ENCODE results near the gene PRPF31. TPM values are rescaled to one million over a fixed set of nuclear protein-coding genes. Genes with fewer than 3 reads are reported as not detected.

PRPF31 gene
- total and polyA plus RNA-seq, 2 of the 13 experiments (the other 11 are each of a cell fraction or from before 2014, with no cell fraction given), result 23.8 to 63.8 TPM

GRCh38 chr19:54159352-54160181, 44.0 kb downstream of the PRPF31 start, which contains the start of gene LENG1 (continued):
- TF ChIP-seq ZNF720 (CRISPR knock-in tag; IDR thresholded peaks at IDR 0.05), result no peak
- peak; percentile 22; the same call in 1 of the 2 replicates for TF ChIP-seq CEBPB (IDR thresholded peaks at IDR 0.05; ENCODE audit: borderline replicate concordance, low read depth, low read length)
- no peak for TF ChIP-seq ZBTB49 (CRISPR knock-in tag; IDR thresholded peaks at IDR 0.05; ENCODE audit: borderline replicate concordance)
- peak; percentile 53; the same call in 1 of the 2 replicates for TF ChIP-seq KDM5B (CRISPR knock-in tag; IDR thresholded peaks at IDR 0.05; ENCODE audit: borderline replicate concordance)
- TF ChIP-seq TSC22D2 (CRISPR knock-in tag; IDR thresholded peaks at IDR 0.05; ENCODE audit: borderline replicate concordance), result peak; percentile 90; the same call in 1 of the 2 replicates
- peak; percentile 26 for TF ChIP-seq JARID2 (CRISPR knock-in tag; IDR thresholded peaks at IDR 0.05; ENCODE audit: insufficient replicate concordance)
- 0 out of 2 replicates have a peak, but pooled peaks have one; percentile 54 for TF ChIP-seq ATAD3A (CRISPR knock-in tag; IDR thresholded peaks at IDR 0.05)
- TF ChIP-seq JUN (CRISPR knock-in tag; IDR thresholded peaks at IDR 0.05), result 0 out of 2 replicates have a peak, but pooled peaks have one; percentile 32
- TF ChIP-seq ZNF563 (CRISPR knock-in tag; IDR thresholded peaks at IDR 0.05), result 0 out of 2 replicates have a peak, but pooled peaks have one; percentile 53
- TF ChIP-seq SALL2 (CRISPR knock-in tag; IDR thresholded peaks at IDR 0.05), result peak; percentile 81; the same call in 1 of the 2 replicates
- TF ChIP-seq ZNF121 (CRISPR knock-in tag; IDR thresholded peaks at IDR 0.05), result peak; percentile 80; the same call in 1 of the 2 replicates
- 0 out of 2 replicates have a peak, but pooled peaks have one; percentile 28 for TF ChIP-seq ZNF552 (CRISPR knock-in tag; IDR thresholded peaks at IDR 0.05; ENCODE audit: borderline replicate concordance)
- peak; percentile 92 for TF ChIP-seq HDAC1 (CRISPR knock-in tag; IDR thresholded peaks at IDR 0.05)
- TF ChIP-seq MAFF (IDR thresholded peaks at IDR 0.05; ENCODE audit: low read depth, low read length), result peak; percentile 6; the same call in 1 of the 2 replicates
- TF ChIP-seq POLR2A (IDR thresholded peaks at IDR 0.05; ENCODE audit: insufficient read depth in 1 of 2, low read depth in 2 of 2, low read length in 2 of 2), result peak; percentile 47 to 62; a peak in 2 of 4 replicates
- TF ChIP-seq ZMAT3 (CRISPR knock-in tag; conservative IDR thresholded peaks at IDR 0.05), result peak; percentile 57; the same call in 1 of the 2 replicates
- peak; percentile 21; the same call in 1 of the 2 replicates for TF ChIP-seq EED (CRISPR knock-in tag; IDR thresholded peaks at IDR 0.05)
- 0 out of 2 replicates have a peak, but pooled peaks have one; percentile 13 for TF ChIP-seq SIX1 (CRISPR knock-in tag; IDR thresholded peaks at IDR 0.05; ENCODE audit: borderline replicate concordance)
- TF ChIP-seq CBX5 (CRISPR knock-in tag; IDR thresholded peaks at IDR 0.05; ENCODE audit: borderline replicate concordance), result peak; percentile 78
- TF ChIP-seq, protein P1, sequence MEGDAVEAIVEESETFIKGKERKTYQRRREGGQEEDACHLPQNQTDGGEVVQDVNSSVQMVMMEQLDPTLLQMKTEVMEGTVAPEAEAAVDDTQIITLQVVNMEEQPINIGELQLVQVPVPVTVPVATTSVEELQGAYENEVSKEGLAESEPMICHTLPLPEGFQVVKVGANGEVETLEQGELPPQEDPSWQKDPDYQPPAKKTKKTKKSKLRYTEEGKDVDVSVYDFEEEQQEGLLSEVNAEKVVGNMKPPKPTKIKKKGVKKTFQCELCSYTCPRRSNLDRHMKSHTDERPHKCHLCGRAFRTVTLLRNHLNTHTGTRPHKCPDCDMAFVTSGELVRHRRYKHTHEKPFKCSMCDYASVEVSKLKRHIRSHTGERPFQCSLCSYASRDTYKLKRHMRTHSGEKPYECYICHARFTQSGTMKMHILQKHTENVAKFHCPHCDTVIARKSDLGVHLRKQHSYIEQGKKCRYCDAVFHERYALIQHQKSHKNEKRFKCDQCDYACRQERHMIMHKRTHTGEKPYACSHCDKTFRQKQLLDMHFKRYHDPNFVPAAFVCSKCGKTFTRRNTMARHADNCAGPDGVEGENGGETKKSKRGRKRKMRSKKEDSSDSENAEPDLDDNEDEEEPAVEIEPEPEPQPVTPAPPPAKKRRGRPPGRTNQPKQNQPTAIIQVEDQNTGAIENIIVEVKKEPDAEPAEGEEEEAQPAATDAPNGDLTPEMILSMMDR (CRISPR knock-in tag; IDR thresholded peaks at IDR 0.05), result peak; percentile 68
- peak; percentile 23; the same call in 1 of the 2 replicates for TF ChIP-seq ZNF317 (CRISPR knock-in tag; IDR thresholded peaks at IDR 0.05)
- TF ChIP-seq ZSCAN9 (CRISPR knock-in tag; IDR thresholded peaks at IDR 0.05; ENCODE audit: borderline replicate concordance), result peak; percentile 47; the same call in 1 of the 2 replicates
- TF ChIP-seq TBX3 (IDR thresholded peaks at IDR 0.05; ENCODE audit: borderline replicate concordance), result peak; percentile 57; the same call in 1 of the 2 replicates
- peak; percentile 5; the same call in 1 of the 2 replicates for TF ChIP-seq ZNF792 (CRISPR knock-in tag; IDR thresholded peaks at IDR 0.05)
- TF ChIP-seq TOE1 (CRISPR knock-in tag; IDR thresholded peaks at IDR 0.05), result no peak
- peak; percentile 88 for TF ChIP-seq RBM22 (optimal IDR thresholded peaks at IDR 0.05; ENCODE audit: low read length)
- peak; percentile 98 for TF ChIP-seq U2AF2 (IDR thresholded peaks at IDR 0.05; ENCODE audit: low read depth, low read length)
